ENCODE results near the gene SLC6A15. TPM values are rescaled to one million over a fixed set of nuclear protein-coding genes. Genes with fewer than 3 reads are reported as not detected.

Gene SLC6A15
- total RNA-seq, 2 experiments from 2014 or later = 0.25 to 0.43 TPM

- H3K27ac Mint-ChIP-seq = no peak overlapping the region
- intact Hi-C loops (cut with DNase I, micrococcal nuclease) = loop anchor here in 1 of 2 experiments (5.0 kb wide), 1 partner anchor 364 kb away; no protein-coding TSS in a partner anchor
- peaks cover 42% of the 10 kb centered on the region for H3K27me3 Mint-ChIP-seq
- H3K4me1 Mint-ChIP-seq = peaks cover 11% of the 10 kb centered on the region
- DNase-seq (no peak), ATAC-seq (no peak)
- H3K36me3 Mint-ChIP-seq (ENCODE audit: low read depth) = no peaks in the 10 kb centered on the region
- ChIA-PET POLR2A (no interaction called here), CTCF (interaction anchor here (0.7 kb wide), 1 partner anchor 16 kb away, joined by 3 read pairs; no protein-coding TSS in a partner anchor)
- no peaks in the 10 kb centered on the region for H3K9me3 Mint-ChIP-seq (ENCODE audit: low read depth)
- H3K4me3 Mint-ChIP-seq = no peak overlapping the region
Measured at GRCh38 chr12:84913129-84913515, 523 bp upstream of the SLC6A15 start.

DNA sequence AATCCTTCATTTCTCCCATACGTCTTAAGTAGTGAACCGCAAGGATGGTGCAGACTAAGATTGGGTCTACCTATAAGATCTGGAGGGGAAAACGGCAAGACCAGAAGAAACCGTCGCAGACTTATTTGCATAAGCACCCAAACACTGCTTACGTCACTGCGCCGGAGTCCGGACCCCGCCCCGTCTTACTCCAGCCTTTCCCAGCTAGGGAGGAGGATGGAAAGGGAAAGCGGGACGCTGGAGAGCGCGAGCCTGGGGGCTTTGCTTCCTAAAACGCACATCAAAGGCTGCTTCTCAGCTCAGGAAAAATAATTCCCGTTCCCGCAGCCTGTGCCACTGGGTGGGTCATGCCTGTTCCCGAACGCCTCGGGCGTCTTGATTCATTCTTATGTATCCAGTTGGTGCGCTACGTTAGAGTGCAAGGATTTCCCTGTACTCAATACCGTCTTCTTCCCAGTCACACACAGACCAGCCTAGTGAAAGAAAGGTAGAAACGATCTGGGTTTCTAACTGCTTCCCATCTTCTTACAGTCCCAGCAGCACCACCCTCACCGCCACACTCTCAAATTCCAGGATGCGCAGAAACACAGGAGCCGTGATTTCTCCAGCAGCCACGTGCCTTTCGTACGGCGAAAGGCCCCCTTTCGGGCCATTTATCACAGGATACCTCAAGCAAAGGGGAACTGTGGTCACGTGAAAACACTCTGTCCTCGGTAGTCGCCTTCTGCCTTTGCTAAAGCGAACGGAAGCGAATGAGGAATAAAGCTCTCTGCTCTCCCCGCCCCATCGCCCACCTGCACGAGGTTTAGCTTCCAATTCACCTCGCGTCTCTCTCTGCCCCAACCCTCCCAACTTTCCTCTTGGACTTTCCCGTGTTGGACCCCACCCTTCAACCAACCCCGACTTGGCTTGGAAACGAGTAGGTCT, 1.1 kb downstream of the SLC6A15 start:
- DNase-seq = peak; percentile 15
- H3K27me3 Mint-ChIP-seq = peaks cover 42% of the 10 kb centered on the region

GRCh38 chr12:84910549-84911241, 1.9 kb downstream of the SLC6A15 start:
- Mint-ChIP-seq H3K27me3 (peaks cover 42% of the 10 kb centered on the region), H3K9me3 (ENCODE audit: low read depth) (no peaks in the 10 kb centered on the region), H3K4me1 (peaks cover 11% of the 10 kb centered on the region), H3K4me3 (no peak overlapping the region), H3K36me3 (ENCODE audit: low read depth) (no peaks in the 10 kb centered on the region), H3K27ac (no peak overlapping the region)
- no peak for DNase-seq
- ATAC-seq = no peak
- ChIA-PET CTCF (interaction anchor here (0.6 to 1.0 kb wide), 2 partner anchors 36 to 1001 kb away, joined by 3 read pairs; no protein-coding TSS in a partner anchor), POLR2A (no interaction called here)
- intact Hi-C loops (cut with DNase I, micrococcal nuclease) = loop anchor here in 1 of 2 experiments (5.0 kb wide), 1 partner anchor 367 kb away; no protein-coding TSS in a partner anchor

More for the DNA sequence above, 1.1 kb downstream of the SLC6A15 start:
- H3K9me3 Mint-ChIP-seq (ENCODE audit: low read depth) = no peaks in the 10 kb centered on the region
- H3K4me3 Mint-ChIP-seq = peak overlapping the region; percentile 62
- ATAC-seq = peak; percentile 33
- ChIA-PET POLR2A (no interaction called here), CTCF (interaction anchor here (0.7 kb wide), 1 partner anchor 145 kb away, joined by 4 read pairs; no protein-coding TSS in a partner anchor)
- H3K27ac Mint-ChIP-seq = no peak overlapping the region
- peaks cover 11% of the 10 kb centered on the region for H3K4me1 Mint-ChIP-seq
- intact Hi-C loops (cut with DNase I, micrococcal nuclease) = loop anchor here in 1 of 2 experiments (5.0 kb wide), 1 partner anchor 366 kb away; no protein-coding TSS in a partner anchor
- H3K36me3 Mint-ChIP-seq (ENCODE audit: low read depth) = no peaks in the 10 kb centered on the region

GRCh38 chr12:84904051-84904450, 8.5 kb downstream of the SLC6A15 start:
- ChIA-PET POLR2A (no interaction called here), CTCF (no interaction called here)
- H3K9me3 Mint-ChIP-seq (ENCODE audit: low read depth) = no peaks in the 10 kb centered on the region
- DNase-seq = no peak
- H3K4me1 Mint-ChIP-seq = no peaks in the 10 kb centered on the region
- H3K27me3 Mint-ChIP-seq = peaks cover 5% of the 10 kb centered on the region
- H3K4me3 Mint-ChIP-seq = no peak overlapping the region
- ATAC-seq = no peak
- H3K27ac Mint-ChIP-seq = no peak overlapping the region
- intact Hi-C loops (cut with DNase I, micrococcal nuclease) = no loop called here
- H3K36me3 Mint-ChIP-seq (ENCODE audit: low read depth) = no peaks in the 10 kb centered on the region

GRCh38 chr12:84891106-84891838, 21.3 kb downstream of the SLC6A15 start:
- CTCF ChIA-PET = interaction anchor here (1.6 kb wide), 1 partner anchor 16 kb away, joined by 9 read pairs; no protein-coding TSS in a partner anchor
- no peaks in the 10 kb centered on the region for H3K9me3 Mint-ChIP-seq (ENCODE audit: low read depth)
- intact Hi-C loops (cut with DNase I, micrococcal nuclease) = no loop called here

DNA sequence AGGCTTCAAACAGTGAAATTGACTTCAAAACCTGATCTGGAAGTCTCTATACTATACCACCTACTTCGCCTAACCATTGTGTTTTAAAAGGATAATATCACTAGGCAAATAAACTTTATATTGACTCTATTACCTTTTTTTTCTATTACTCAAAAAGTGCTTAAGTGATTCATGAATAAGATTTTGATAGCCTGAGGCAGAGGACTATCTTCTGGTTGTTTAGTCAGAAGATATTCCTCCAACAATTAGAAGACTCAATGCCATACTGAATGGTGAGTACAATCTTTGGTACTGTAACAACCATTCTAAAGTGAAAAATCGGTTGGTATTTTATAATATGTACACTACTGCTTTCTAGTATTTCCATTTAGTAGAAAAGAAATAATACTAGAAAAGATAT, 22.8 kb downstream of the SLC6A15 start:
- Mint-ChIP-seq H3K4me1 (no peaks in the 10 kb centered on the region), H3K27me3 (no peaks in the 10 kb centered on the region), H3K4me3 (no peak overlapping the region), H3K27ac (no peak overlapping the region), H3K9me3 (ENCODE audit: low read depth) (no peaks in the 10 kb centered on the region), H3K36me3 (ENCODE audit: low read depth) (no peaks in the 10 kb centered on the region)
- CTCF ChIA-PET = no interaction called here
- DNase-seq = no peak
- POLR2A ChIA-PET = no interaction called here
- intact Hi-C loops (cut with DNase I, micrococcal nuclease) = no loop called here
- ATAC-seq = no peak

More at GRCh38 chr12:84891106-84891838, 21.3 kb downstream of the SLC6A15 start:
- H3K4me3 Mint-ChIP-seq = no peak overlapping the region
- H3K4me1 Mint-ChIP-seq = no peaks in the 10 kb centered on the region
- POLR2A ChIA-PET = no interaction called here
- H3K27ac Mint-ChIP-seq = no peak overlapping the region
- DNase-seq (no peak), ATAC-seq (no peak)
- H3K27me3 Mint-ChIP-seq = no peaks in the 10 kb centered on the region
- no peaks in the 10 kb centered on the region for H3K36me3 Mint-ChIP-seq (ENCODE audit: low read depth)

GRCh38 chr12:84888861-84889260, 23.7 kb downstream of the SLC6A15 start:
- Mint-ChIP-seq H3K4me3 (no peak overlapping the region), H3K36me3 (ENCODE audit: low read depth) (no peaks in the 10 kb centered on the region), H3K9me3 (ENCODE audit: low read depth) (no peaks in the 10 kb centered on the region), H3K27me3 (no peaks in the 10 kb centered on the region), H3K27ac (no peak overlapping the region), H3K4me1 (no peaks in the 10 kb centered on the region)
- ChIA-PET CTCF (no interaction called here), POLR2A (no interaction called here)
- DNase-seq (no peak), ATAC-seq (no peak)
- intact Hi-C loops (cut with DNase I, micrococcal nuclease) = no loop called here

DNA sequence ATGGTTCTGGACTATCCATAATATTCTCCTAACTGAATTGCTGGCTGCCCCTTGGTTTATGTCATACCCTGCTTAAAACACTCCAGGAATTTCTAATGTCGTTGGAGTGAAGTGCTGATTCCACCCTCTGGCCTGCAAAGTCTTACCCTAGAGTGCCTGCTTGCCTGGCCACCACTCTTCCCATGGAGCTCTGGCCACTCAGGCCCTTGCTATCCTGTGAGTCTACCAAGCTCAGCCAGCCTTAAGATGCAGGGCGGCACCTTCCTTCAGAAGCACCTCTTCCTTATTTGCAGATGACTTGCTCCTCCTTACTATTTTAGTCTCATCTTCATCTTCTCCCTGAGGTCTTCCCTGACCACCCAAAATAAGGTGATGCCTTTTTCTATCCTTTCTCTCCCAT, 35.3 kb downstream of the SLC6A15 start:
- ChIA-PET CTCF (interaction anchor here (4.3 kb wide), 1 partner anchor 153 kb away, joined by 75 read pairs; no protein-coding TSS in a partner anchor), POLR2A (no interaction called here)
- DNase-seq = no peak
- Mint-ChIP-seq H3K4me1 (no peaks in the 10 kb centered on the region), H3K27ac (no peak overlapping the region), H3K27me3 (peaks cover 5% of the 10 kb centered on the region), H3K9me3 (ENCODE audit: low read depth) (no peaks in the 10 kb centered on the region), H3K4me3 (no peak overlapping the region), H3K36me3 (ENCODE audit: low read depth) (no peaks in the 10 kb centered on the region)
- intact Hi-C loops (cut with DNase I, micrococcal nuclease) = loop anchor here (5.0 to 10.0 kb wide), 2 partner anchors 567 to 995 kb away; partner anchors contain the start of gene NTS (in 1 of the 2)
- no peak for ATAC-seq

DNA sequence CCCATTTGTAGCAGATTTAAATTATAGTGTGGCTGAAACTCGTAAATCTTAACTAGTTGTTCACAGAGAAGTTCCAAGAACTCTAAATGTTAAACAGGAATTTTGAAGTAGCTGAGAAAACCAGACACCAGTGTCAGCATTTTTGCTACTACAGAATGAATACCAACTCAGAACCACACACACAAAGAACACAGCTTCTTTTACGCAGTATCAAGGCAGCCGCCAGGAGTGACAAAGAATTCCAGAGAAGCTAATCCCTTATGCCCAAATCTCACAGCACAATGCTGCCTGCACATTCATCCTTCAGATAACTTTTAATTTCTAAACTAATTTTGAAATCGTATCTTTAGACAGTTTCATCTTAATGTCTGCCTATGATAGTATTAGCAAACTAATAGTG, 37.4 kb downstream of the SLC6A15 start:
- DNase-seq (no peak), ATAC-seq (no peak)
- intact Hi-C loops (cut with DNase I, micrococcal nuclease) = loop anchor here (2.0 to 10.0 kb wide), 3 partner anchors 570 to 997 kb away; partner anchors contain the start of gene NTS (in 1 of the 2)
- Mint-ChIP-seq H3K4me1 (no peaks in the 10 kb centered on the region), H3K9me3 (ENCODE audit: low read depth) (no peaks in the 10 kb centered on the region), H3K36me3 (ENCODE audit: low read depth) (no peaks in the 10 kb centered on the region), H3K4me3 (no peak overlapping the region), H3K27ac (no peak overlapping the region), H3K27me3 (peaks cover 5% of the 10 kb centered on the region)
- POLR2A ChIA-PET = no interaction called here
- CTCF ChIA-PET = interaction anchor here (0.7 to 4.3 kb wide), 19 partner anchors 8 to 999 kb away, joined by 3 to 75 read pairs (median 3); partner anchors contain the start of gene NTS

DNA sequence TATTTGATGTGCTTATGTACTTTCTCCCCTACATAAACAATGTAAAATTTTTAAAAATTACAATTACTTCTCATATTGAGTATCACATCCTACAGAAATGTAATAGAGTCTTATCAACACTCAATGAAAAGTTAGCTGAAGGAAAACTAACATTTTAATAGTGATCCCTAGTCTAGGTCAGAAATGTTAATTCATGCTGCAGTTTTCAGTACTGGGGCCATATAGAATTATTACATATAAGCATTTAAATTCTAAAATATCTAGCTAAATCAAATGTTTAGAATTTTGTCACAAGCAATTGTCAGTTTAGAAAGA, 37.8 kb downstream of the SLC6A15 start:
- ChIA-PET CTCF (interaction anchor here (0.6 to 4.3 kb wide), 23 partner anchors 8 to 1046 kb away, joined by 3 to 75 read pairs (median 3); partner anchors contain the start of gene NTS), POLR2A (no interaction called here)
- ATAC-seq (no peak), DNase-seq (no peak)
- Mint-ChIP-seq H3K36me3 (ENCODE audit: low read depth) (no peaks in the 10 kb centered on the region), H3K27me3 (peaks cover 5% of the 10 kb centered on the region), H3K4me1 (no peaks in the 10 kb centered on the region), H3K27ac (no peak overlapping the region), H3K9me3 (ENCODE audit: low read depth) (no peaks in the 10 kb centered on the region), H3K4me3 (no peak overlapping the region)
- intact Hi-C loops (cut with DNase I, micrococcal nuclease) = loop anchor here (1.0 to 10.0 kb wide), 6 partner anchors 155 to 1048 kb away; partner anchors contain the start of gene NTS (in 1 of the 2)

Measured in activated CD4-positive, alpha-beta T cell treated with anti-CD3 and anti-CD28 coated beads for 36 hours (primary cell).